ENCODE results near the gene DENND5A. TPM values are rescaled to one million over a fixed set of nuclear protein-coding genes. Genes with fewer than 3 reads are reported as not detected.

The DENND5A gene
- total and polyA plus RNA-seq, 9 of the 15 experiments (the other 6 are each of a cell fraction or from before 2014, with no cell fraction given) = 11.7 to 130 (median 46.3) TPM

DNA sequence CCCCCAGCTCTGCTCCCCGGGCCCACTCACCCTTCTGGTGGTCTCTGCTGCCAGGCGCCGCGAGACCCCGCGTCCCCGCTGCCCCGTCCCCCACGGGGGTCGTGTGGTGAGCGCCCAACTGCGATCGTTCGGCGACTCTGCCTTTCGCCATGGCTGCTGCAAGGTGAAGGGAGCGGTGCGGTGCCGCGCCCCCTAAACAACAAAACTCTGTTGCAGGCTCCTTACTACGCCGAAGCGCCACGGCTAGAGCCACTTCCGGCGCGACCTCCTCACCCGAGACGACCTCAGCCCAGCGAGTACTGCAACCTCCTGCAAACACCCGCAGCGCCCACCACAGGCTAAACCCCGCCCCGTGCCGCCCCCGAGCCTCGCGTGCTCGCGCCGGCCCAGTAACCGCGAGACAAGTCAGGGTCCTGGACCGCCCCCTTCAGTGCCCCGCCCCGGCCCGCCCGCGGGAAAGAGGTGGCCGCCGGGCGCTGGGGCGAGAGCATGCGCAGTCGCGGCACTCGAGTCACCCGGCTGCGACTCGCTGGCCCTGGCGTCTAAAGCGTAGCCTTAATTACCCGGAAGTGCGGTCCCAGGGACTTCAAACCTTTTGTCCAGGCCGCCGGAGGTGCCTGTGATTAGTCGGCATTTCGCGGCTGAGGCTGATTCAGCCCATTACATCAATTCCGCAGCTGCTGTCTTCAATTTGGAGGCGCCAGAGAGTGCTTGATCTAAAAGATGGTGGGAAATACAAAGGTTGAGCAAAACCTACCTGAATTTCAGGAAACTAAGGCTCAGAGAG is 49.3 kb upstream of the DENND5A start, which contains the start of gene TMEM41B (continued):
- 0 out of 2 replicates have a peak, but pooled peaks have one; percentile 38 for TF ChIP-seq MEF2A (IDR thresholded peaks at IDR 0.05; ENCODE audit: control insufficient read depth, low read depth, low read length)
- TF ChIP-seq GTF2F1 (IDR thresholded peaks at IDR 0.05; ENCODE audit: low read depth, low read length) = no peak
- no peak; the same call in 1 of the 2 replicates for TF ChIP-seq HEY1 (CRISPR knock-in tag; IDR thresholded peaks at IDR 0.05; ENCODE audit: borderline replicate concordance)
- TF ChIP-seq SAFB2 (IDR thresholded peaks at IDR 0.05; ENCODE audit: borderline replicate concordance, low read depth, low read length, severe bottlenecking) = no peak
- TF ChIP-seq RNF2 (IDR thresholded peaks at IDR 0.05) = peak; percentile 80
- TF ChIP-seq ZNF239 (CRISPR knock-in tag; IDR thresholded peaks at IDR 0.05) = no peak
- peak in 1 of 2 experiments; percentile 16; a peak in 1 of 4 replicates for TF ChIP-seq RAD21 (CRISPR knock-in tag; conservative IDR thresholded peaks at IDR 0.05 in 1 of 2, IDR thresholded peaks at IDR 0.05 in 1 of 2)
- TF ChIP-seq ZFX (CRISPR knock-in tag; IDR thresholded peaks at IDR 0.05) = peak; percentile 70
- peak; percentile 67 for TF ChIP-seq ZNF316 (IDR thresholded peaks at IDR 0.05)
- TF ChIP-seq POLR2A (conservative IDR thresholded peaks at IDR 0.05) = peak; percentile 94
- TF ChIP-seq CREB1 (IDR thresholded peaks at IDR 0.05) = peak; percentile 95
- peak; percentile 93 for TF ChIP-seq CREB1 (CRISPR knock-in tag; IDR thresholded peaks at IDR 0.05)
- TF ChIP-seq TBP (optimal IDR thresholded peaks at IDR 0.05; ENCODE audit: low read depth, low read length) = peak; percentile 88
- no peak for TF ChIP-seq SIN3B (IDR thresholded peaks at IDR 0.05; ENCODE audit: low read depth)
- TF ChIP-seq, protein P1, sequence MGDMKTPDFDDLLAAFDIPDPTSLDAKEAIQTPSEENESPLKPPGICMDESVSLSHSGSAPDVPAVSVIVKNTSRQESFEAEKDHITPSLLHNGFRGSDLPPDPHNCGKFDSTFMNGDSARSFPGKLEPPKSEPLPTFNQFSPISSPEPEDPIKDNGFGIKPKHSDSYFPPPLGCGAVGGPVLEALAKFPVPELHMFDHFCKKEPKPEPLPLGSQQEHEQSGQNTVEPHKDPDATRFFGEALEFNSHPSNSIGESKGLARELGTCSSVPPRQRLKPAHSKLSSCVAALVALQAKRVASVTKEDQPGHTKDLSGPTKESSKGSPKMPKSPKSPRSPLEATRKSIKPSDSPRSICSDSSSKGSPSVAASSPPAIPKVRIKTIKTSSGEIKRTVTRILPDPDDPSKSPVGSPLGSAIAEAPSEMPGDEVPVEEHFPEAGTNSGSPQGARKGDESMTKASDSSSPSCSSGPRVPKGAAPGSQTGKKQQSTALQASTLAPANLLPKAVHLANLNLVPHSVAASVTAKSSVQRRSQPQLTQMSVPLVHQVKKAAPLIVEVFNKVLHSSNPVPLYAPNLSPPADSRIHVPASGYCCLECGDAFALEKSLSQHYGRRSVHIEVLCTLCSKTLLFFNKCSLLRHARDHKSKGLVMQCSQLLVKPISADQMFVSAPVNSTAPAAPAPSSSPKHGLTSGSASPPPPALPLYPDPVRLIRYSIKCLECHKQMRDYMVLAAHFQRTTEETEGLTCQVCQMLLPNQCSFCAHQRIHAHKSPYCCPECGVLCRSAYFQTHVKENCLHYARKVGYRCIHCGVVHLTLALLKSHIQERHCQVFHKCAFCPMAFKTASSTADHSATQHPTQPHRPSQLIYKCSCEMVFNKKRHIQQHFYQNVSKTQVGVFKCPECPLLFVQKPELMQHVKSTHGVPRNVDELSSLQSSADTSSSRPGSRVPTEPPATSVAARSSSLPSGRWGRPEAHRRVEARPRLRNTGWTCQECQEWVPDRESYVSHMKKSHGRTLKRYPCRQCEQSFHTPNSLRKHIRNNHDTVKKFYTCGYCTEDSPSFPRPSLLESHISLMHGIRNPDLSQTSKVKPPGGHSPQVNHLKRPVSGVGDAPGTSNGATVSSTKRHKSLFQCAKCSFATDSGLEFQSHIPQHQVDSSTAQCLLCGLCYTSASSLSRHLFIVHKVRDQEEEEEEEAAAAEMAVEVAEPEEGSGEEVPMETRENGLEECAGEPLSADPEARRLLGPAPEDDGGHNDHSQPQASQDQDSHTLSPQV (IDR thresholded peaks at IDR 0.05) = 0 out of 2 replicates have a peak, but pooled peaks have one; percentile 55
- peak; percentile 85 for TF ChIP-seq BHLHE40 (IDR thresholded peaks at IDR 0.05; ENCODE audit: low read length)
- TF ChIP-seq PCBP2 (IDR thresholded peaks at IDR 0.05; ENCODE audit: low read depth, low read length, poor library complexity, severe bottlenecking) = no peak
- TF ChIP-seq GABPB1 (CRISPR knock-in tag; IDR thresholded peaks at IDR 0.05) = peak; percentile 90
- TF ChIP-seq ARID1B (IDR thresholded peaks at IDR 0.05) = peak; percentile 53; the same call in 1 of the 2 replicates
- peak; percentile 80 for TF ChIP-seq C11orf30 (IDR thresholded peaks at IDR 0.05; ENCODE audit: low read depth)
- no peak for TF ChIP-seq ZNF507 (tag; conservative IDR thresholded peaks at IDR 0.05)
- TF ChIP-seq, protein P2, sequence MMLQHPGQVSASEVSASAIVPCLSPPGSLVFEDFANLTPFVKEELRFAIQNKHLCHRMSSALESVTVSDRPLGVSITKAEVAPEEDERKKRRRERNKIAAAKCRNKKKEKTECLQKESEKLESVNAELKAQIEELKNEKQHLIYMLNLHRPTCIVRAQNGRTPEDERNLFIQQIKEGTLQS (IDR thresholded peaks at IDR 0.05) = peak; percentile 60
- TF ChIP-seq, protein P2 (CRISPR knock-in tag; conservative IDR thresholded peaks at IDR 0.05) = peak; percentile 42; the same call in 1 of the 2 replicates
- TF ChIP-seq, protein P3, sequence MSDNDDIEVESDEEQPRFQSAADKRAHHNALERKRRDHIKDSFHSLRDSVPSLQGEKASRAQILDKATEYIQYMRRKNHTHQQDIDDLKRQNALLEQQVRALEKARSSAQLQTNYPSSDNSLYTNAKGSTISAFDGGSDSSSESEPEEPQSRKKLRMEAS (CRISPR knock-in tag; IDR thresholded peaks at IDR 0.05) = peak; percentile 65; the same call in 1 of the 2 replicates
- TF ChIP-seq SMARCA4 (IDR thresholded peaks at IDR 0.05) = 0 out of 2 replicates have a peak, but pooled peaks have one; percentile 37
